ENCODE results near the gene LHCGR.
"Not testable (repeated sequence)": the region's sequence is repeated elsewhere in the genome, so short reads cannot be mapped to it uniquely, and the experiment has no call there.

The LHCGR gene

GRCh38 chr2:48713647-48714046 is 41.9 kb downstream of the LHCGR start:
- no peak overlapping the region for H3K4me3 ChIP-seq (ENCODE audit: low read depth, low read length)
- TF ChIP-seq CTCF (IDR thresholded peaks at IDR 0.05; ENCODE audit: low read depth, low read length, missing control alignments): no peak
- no peak for DNase-seq (ENCODE audit: low read depth)

GRCh38 chr2:48712151-48712550 is 43.4 kb downstream of the LHCGR start:
- DNase-seq (ENCODE audit: low read depth): no peak
- no peak for TF ChIP-seq CTCF (IDR thresholded peaks at IDR 0.05; ENCODE audit: low read depth, low read length, missing control alignments)
- H3K4me3 ChIP-seq (ENCODE audit: low read depth, low read length): no peak overlapping the region

GRCh38 chr2:48711343-48711742 is 44.2 kb downstream of the LHCGR start:
- no peak for TF ChIP-seq CTCF (IDR thresholded peaks at IDR 0.05; ENCODE audit: low read depth, low read length, missing control alignments)
- no peak overlapping the region for H3K4me3 ChIP-seq (ENCODE audit: low read depth, low read length)
- no peak for DNase-seq (ENCODE audit: low read depth)

- no peak for DNase-seq (ENCODE audit: low read depth)
- no peak for TF ChIP-seq CTCF (IDR thresholded peaks at IDR 0.05; ENCODE audit: low read depth, low read length, missing control alignments)
- no peak overlapping the region for H3K4me3 ChIP-seq (ENCODE audit: low read depth, low read length)
Measured at GRCh38 chr2:48709096-48710034, 46.2 kb downstream of the LHCGR start.

- no peak overlapping the region for H3K4me3 ChIP-seq (ENCODE audit: low read depth, low read length)
- DNase-seq (ENCODE audit: low read depth): no peak
- TF ChIP-seq CTCF (IDR thresholded peaks at IDR 0.05; ENCODE audit: low read depth, low read length, missing control alignments): no peak
Measured at GRCh38 chr2:48707466-48707865, 48.1 kb downstream of the LHCGR start.

GRCh38 chr2:48703621-48704020 is 51.9 kb downstream of the LHCGR start:
- H3K4me3 ChIP-seq (ENCODE audit: low read depth, low read length); DNase-seq (ENCODE audit: low read depth): not testable (repeated sequence)

- no peak for TF ChIP-seq CTCF (IDR thresholded peaks at IDR 0.05; ENCODE audit: low read depth, low read length, missing control alignments)
- no peak overlapping the region for H3K4me3 ChIP-seq (ENCODE audit: low read depth, low read length)
- no peak for DNase-seq (ENCODE audit: low read depth)
Measured at GRCh38 chr2:48699348-48699930, 56.1 kb downstream of the LHCGR start.

All from GM12864 (cell line).